GM12892 (cell line): ENCODE measurements around the gene ADD2.

Source experiments
- POLR2A ChIP-seq: IDR thresholded peaks from 2 replicates; pipeline ENCODE4 v1.6.1; 2011; ENCODE audit warnings: low read depth, low read length, control low read depth
- POLR2AphosphoS5 ChIP-seq: IDR thresholded peaks from 2 replicates; pipeline ENCODE4 v1.6.1; 2011; ENCODE audit warnings: low read depth, low read length, control low read depth
- TAF1 ChIP-seq: IDR thresholded peaks from 2 replicates; pipeline ENCODE4 v1.6.1; 2011; ENCODE audit warnings: low read depth, mild to moderate bottlenecking, control low read depth, low read length, borderline replicate concordance

GRCh38 chr2:70714141-70714905, 53.7 kb downstream of the ADD2 start:
- no peak for TF ChIP-seq POLR2A
- TF ChIP-seq TAF1: no peak
- TF ChIP-seq POLR2AphosphoS5: no peak
